Measurements from ENCODE around the gene JHY. TPM values are rescaled to one million over a fixed set of nuclear protein-coding genes. Genes with fewer than 3 reads are reported as not detected.
"Not testable (repeated sequence)": the region's sequence is repeated elsewhere in the genome, so short reads cannot be mapped to it uniquely, and the experiment has no call there.

The JHY gene
- total RNA-seq: 1.8 TPM
- long read RNA-seq, partial matches to known transcripts: 1 of 3 reads
- long read RNA-seq, other reads (novel, unspliced or antisense): 0 of 3 reads

GRCh38 chr11:122882189-122882856 is at the start of gene JHY:
Gene JHY, plus strand, starts transcription at chr11:122882759. Its CDS starts 3,091 bp downstream, at chr11:122885850.
- DNase-seq: no peak
- intact Hi-C loops (cut with micrococcal nuclease): no loop called here
- no peak for ATAC-seq

- DNase-seq (no peak), ATAC-seq (no peak)
- intact Hi-C loops (cut with micrococcal nuclease): no loop called here
Measured at GRCh38 chr11:122833846-122834464, 48.6 kb upstream of the JHY start.

GRCh38 chr11:122836916-122837315 is 45.6 kb upstream of the JHY start:
- ATAC-seq: no peak
- DNase-seq: no peak
- intact Hi-C loops (cut with micrococcal nuclease): no loop called here

GRCh38 chr11:122837528-122838346 is 44.8 kb upstream of the JHY start:
- ATAC-seq: no peak
- intact Hi-C loops (cut with micrococcal nuclease): no loop called here

DNA sequence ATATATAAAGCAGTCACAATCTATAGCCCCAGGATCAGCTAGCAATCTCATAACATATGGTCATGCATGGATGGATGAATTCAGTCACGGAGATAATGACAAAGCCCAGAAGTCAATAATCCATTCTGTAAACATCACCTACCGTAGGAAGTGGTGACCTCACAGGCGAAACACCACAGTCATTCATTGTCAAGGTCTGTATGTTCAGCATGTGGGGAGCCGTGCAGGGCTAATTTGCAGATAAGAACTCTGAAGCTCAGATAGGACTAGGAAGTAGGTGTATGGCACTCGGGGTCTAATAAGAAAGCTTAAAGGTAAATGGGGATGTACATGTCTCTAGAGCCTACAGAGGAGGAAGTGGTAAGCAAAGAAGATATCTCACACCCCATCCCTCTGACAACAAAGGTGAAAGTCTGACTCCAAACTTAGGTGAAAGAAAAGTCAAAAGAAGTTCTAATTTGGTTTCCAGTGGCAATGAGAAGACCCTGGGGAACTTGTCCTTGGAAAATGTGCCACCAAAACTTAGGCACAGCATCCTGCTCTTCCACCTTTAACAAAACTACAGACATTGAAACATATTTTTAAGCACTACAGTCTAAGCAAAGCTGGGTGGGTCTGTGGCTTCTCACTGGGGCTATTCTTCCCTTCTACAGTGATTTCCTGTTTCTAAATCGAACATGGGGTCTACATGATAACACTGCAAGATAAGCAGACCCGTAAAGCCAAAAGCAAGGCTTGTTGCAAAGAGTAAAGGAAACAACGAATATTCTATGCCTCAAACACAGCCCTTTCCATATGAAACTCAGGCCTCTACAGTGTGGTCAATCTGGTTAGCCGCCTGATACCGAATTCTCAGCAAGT is 39.0 kb upstream of the JHY start:
- intact Hi-C loops (cut with micrococcal nuclease): no loop called here
- ATAC-seq: no peak

More at GRCh38 chr11:122837528-122838346, 44.8 kb upstream of the JHY start:
- DNase-seq: no peak

GRCh38 chr11:122847466-122847865 is 35.1 kb upstream of the JHY start:
- DNase-seq (no peak), ATAC-seq (no peak)
- intact Hi-C loops (cut with micrococcal nuclease): no loop called here

More for the DNA sequence above, 39.0 kb upstream of the JHY start:
- DNase-seq: no peak

- intact Hi-C loops (cut with micrococcal nuclease): no loop called here
- no peak for ATAC-seq
- DNase-seq: no peak
Measured at GRCh38 chr11:122848186-122848585, 34.4 kb upstream of the JHY start.

GRCh38 chr11:122850076-122850631 is 32.4 kb upstream of the JHY start:
- ATAC-seq (no peak), DNase-seq (no peak)
- intact Hi-C loops (cut with micrococcal nuclease): loop anchor here (10.0 kb wide), 1 partner anchor 215 kb away; no protein-coding TSS in a partner anchor

DNA sequence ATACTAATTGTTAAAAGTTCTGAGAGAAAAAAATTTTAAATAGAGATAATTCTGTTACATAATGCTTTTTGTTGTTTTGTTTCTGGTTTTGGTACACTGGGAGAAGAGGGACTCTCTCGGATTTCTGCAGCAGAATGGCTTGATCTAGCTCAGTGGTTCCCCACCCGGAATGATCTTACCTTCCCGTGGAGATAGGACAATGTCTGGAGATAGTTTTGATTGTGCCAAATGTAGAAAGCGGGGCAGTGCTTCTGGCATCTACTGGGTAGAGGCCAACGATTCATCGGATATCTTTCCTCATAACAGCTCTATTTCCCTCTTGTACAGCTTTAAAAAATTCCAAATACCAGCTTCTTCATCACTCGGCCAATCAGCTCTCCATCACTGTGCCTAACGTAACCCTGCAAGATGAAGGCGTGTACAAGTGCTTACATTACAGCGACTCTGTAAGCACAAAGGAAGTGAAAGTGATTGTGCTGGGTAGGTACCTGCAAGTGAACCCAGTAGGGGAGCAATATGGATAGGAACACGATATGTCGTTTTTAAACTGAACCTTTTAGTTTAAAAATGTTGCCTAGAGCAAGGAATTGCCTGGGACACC is 31.1 kb upstream of the JHY start:
- intact Hi-C loops (cut with micrococcal nuclease): loop anchor here (10.0 kb wide), 1 partner anchor 217 kb away; no protein-coding TSS in a partner anchor
- DNase-seq (no peak), ATAC-seq (no peak)

- intact Hi-C loops (cut with micrococcal nuclease): loop anchor here (10.0 kb wide), 1 partner anchor 217 kb away; no protein-coding TSS in a partner anchor
- DNase-seq: no peak
- ATAC-seq: no peak
Measured at GRCh38 chr11:122852074-122852795, 30.3 kb upstream of the JHY start.

DNA sequence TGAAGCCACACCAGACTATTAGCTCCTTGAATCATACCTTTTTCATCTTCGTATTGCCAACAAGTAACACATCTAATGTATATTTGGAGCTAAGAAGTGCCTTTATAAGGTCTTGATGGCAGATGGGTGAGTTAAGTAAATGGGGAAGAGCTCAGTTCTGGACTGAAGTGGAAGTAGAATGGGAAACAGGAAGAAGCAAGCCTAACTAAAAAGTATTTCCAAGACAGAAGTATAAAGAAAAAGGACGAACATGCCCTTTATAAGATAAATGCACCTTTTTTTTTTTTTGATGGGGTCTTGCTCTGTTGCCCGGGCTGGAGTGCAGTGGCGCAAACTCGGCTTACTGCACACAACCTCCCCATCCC is 29.8 kb upstream of the JHY start:
- intact Hi-C loops (cut with micrococcal nuclease): loop anchor here (10.0 kb wide), 1 partner anchor 218 kb away; no protein-coding TSS in a partner anchor
- no peak for ATAC-seq
- DNase-seq: no peak

DNA sequence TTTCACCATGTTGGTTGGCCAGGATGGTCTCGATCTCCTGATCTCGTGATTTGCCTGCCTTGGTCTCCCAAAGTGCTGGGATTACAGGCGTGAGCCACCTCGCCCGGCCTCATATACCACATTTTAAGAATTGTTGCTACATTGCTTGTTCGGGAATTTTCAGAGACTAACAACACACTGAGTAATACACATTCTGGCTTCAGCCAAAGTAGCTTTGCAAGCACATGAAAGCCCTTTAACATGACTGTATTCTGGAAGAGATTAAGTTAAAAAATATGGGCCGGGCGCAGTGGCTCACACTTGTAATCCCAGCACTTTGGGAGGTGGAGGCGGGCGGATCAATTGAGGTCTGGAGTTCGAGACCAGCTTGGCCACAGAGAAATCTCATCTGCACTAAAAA is 29.3 kb upstream of the JHY start:
- DNase-seq (no peak), ATAC-seq (no peak)
- intact Hi-C loops (cut with micrococcal nuclease): loop anchor here (10.0 kb wide), 1 partner anchor 218 kb away; no protein-coding TSS in a partner anchor

DNA sequence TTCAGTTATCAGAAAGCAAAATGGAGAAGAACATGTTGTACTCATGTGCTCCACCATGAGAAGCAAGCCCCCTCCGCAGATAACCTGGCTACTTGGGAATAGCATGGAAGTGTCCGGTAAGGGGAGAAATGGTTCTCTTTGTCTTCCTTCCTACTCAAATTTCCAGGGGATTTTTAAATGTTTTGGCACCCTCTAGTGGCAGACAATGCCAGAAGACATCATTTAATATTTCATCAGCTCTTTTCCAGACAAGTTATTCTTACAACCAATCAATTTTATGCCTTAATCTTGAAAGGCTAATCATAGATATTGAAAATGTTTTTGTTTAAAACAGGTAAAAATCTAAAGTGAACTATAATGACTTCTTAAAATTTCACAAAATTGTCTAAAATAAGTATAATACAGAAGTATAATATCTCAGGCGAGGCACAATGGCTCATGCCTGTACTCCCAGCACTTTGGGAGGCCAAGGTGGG is 28.6 kb upstream of the JHY start:
- no peak for DNase-seq

GRCh38 chr11:122861631-122862030 is 20.9 kb upstream of the JHY start:
- intact Hi-C loops (cut with micrococcal nuclease): loop anchor here (10.0 kb wide), 2 partner anchors 163 to 193 kb away; no protein-coding TSS in a partner anchor
- no peak for DNase-seq
- no peak for ATAC-seq

More for the DNA sequence above, 28.6 kb upstream of the JHY start:
- no peak for ATAC-seq
- intact Hi-C loops (cut with micrococcal nuclease): loop anchor here (10.0 kb wide), 1 partner anchor 219 kb away; no protein-coding TSS in a partner anchor

DNA sequence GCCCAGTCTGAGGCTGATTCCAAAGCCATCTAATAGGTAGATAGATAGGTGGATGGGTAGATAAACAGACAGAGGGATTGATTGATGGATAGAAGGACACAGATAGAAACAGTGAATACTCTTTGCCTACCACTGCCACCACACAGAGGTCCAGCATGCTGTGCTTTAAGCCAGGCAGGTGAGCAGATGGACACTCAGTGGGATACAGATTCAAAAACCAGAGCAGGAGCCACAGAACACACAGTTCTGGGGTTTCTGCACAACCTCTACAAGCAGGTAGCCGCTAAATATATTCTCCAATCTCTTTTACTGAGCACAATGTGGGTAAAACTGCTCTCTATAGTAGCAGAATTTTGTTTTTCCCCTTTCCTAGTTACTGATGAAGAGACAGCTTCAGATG is 20.5 kb upstream of the JHY start:
- intact Hi-C loops (cut with micrococcal nuclease): loop anchor here (10.0 kb wide), 2 partner anchors 163 to 193 kb away; no protein-coding TSS in a partner anchor
- DNase-seq (no peak), ATAC-seq (no peak)

DNA sequence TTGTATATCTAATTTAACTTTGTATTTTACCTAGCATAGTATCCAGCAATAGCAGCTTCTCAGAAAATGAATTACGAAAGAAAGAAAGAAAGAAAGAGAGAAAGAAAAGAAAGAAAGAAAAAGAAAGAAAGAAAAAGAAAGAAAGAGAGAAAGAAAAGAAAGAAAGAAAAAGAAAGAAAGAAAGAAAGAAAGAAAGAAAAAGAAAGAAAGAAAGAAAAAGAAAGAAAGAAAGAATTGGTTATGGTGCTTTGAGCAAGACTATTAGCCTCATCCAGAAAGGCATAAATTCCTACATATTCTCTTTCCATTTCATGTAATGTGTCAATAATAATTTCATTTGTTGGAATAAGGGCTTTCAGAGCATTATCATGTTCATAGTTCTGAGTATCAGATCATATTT is 19.4 kb upstream of the JHY start:
- intact Hi-C loops (cut with micrococcal nuclease): loop anchor here (10.0 kb wide), 2 partner anchors 162 to 192 kb away; no protein-coding TSS in a partner anchor
- DNase-seq, ATAC-seq: not testable (repeated sequence)

Data from left ventricle myocardium superior (tissue), 1 donor.